Activated CD4-positive, alpha-beta memory T cell treated with anti-CD3 and anti-CD28 coated beads, Interleukin-2, amount 10 ng/mL, durations not matched to agents 7 days and 5 days (primary cell): ENCODE measurements around the gene ASPRV1. TPM values are rescaled to one million over a fixed set of nuclear protein-coding genes. Genes with fewer than 3 reads are reported as not detected.
A peak's percentile ranks its signal among the peaks of the same experiment; 100 is the strongest.
"Not testable (repeated sequence)": the region's sequence is repeated elsewhere in the genome, so short reads cannot be mapped to it uniquely, and the experiment has no call there.

Experiments
- CTCF ChIA-PET: fragments of 350-600 bp; sonication (Branson Sonifier 250); formaldehyde crosslinking; loops from one replicate; lab custom pipeline; 2021; ENCODE audit warnings: antibody characterized with exemption, inconsistent platforms; lab: Charles Lee
- POLR2A ChIA-PET: fragments of 350-600 bp; sonication (Branson Sonifier 250); formaldehyde crosslinking; loops from one replicate; lab custom pipeline; 2021; ENCODE audit warnings: antibody characterized with exemption; lab: Charles Lee
- DNase-seq: peaks from one replicate; pipeline ENCODE4 v3.0.0-alpha.2; 2020
- H3K27ac Mint-ChIP-seq: one replicate; pipeline ENCODE4 v1.8.0; 2021; ENCODE audit warnings: mild to moderate bottlenecking, mixed read lengths
- H3K27me3 Mint-ChIP-seq: one replicate; pipeline ENCODE4 v1.8.0; 2021; ENCODE audit warnings: mixed read lengths
- H3K36me3 Mint-ChIP-seq: one replicate; pipeline ENCODE4 v1.8.0; 2021; ENCODE audit warnings: low read depth, mixed read lengths
- H3K4me1 Mint-ChIP-seq: one replicate; pipeline ENCODE4 v1.8.0; 2021; ENCODE audit warnings: mixed read lengths
- H3K4me3 Mint-ChIP-seq: one replicate; pipeline ENCODE4 v1.8.0; 2021; ENCODE audit warnings: mild to moderate bottlenecking, mixed read lengths
- H3K9me3 Mint-ChIP-seq: one replicate; pipeline ENCODE4 v1.8.0; 2021; ENCODE audit warnings: mixed read lengths
- total RNA-seq, 2 experiments: library from RNA; stranded (reverse); gene quantifications; one replicate each; pipeline ENCODE4 v1.2.3, GENCODE V29; 2021

The ASPRV1 gene
- total RNA-seq, 2 experiments from 2014 or later = 0.98 TPM

- DNase-seq, H3K27ac Mint-ChIP-seq, POLR2A ChIA-PET, H3K4me3 Mint-ChIP-seq, H3K36me3 Mint-ChIP-seq, H3K9me3 Mint-ChIP-seq: not testable (repeated sequence)
- H3K4me1 Mint-ChIP-seq = peaks cover 33% of the 10 kb centered on the region
- peaks cover 14% of the 10 kb centered on the region for H3K27me3 Mint-ChIP-seq
- CTCF ChIA-PET = interaction anchor here (2.1 kb wide), 1 partner anchor 91 kb away, joined by 4 read pairs; no protein-coding TSS in a partner anchor
Measured at GRCh38 chr2:69950671-69951070, 10.8 kb downstream of the ASPRV1 start.

- Mint-ChIP-seq H3K4me1 (peaks cover 37% of the 10 kb centered on the region), H3K27ac (no peak overlapping the region), H3K36me3 (peaks cover 7% of the 10 kb centered on the region), H3K4me3 (no peak overlapping the region), H3K27me3 (peaks cover 10% of the 10 kb centered on the region), H3K9me3 (no peaks in the 10 kb centered on the region)
- POLR2A ChIA-PET = interaction anchor here (1.2 kb wide), 1 partner anchor 36 kb away, joined by 4 read pairs; the partner anchor contains the start of gene MXD1
- no peak for DNase-seq
- CTCF ChIA-PET = no interaction called here
Measured at GRCh38 chr2:69950241-69950640, 11.2 kb downstream of the ASPRV1 start.

- H3K4me3 Mint-ChIP-seq = no peak overlapping the region
- peaks cover 15% of the 10 kb centered on the region for H3K36me3 Mint-ChIP-seq
- H3K9me3 Mint-ChIP-seq = no peaks in the 10 kb centered on the region
- H3K27me3 Mint-ChIP-seq = peaks cover 4% of the 10 kb centered on the region
- peaks cover 46% of the 10 kb centered on the region for H3K4me1 Mint-ChIP-seq
- H3K27ac Mint-ChIP-seq = no peak overlapping the region
- CTCF ChIA-PET = no interaction called here
- POLR2A ChIA-PET = interaction anchor here (1.2 kb wide), 3 partner anchors 15 to 95 kb away, joined by 3 to 4 read pairs (median 4); partner anchors contain the start of gene MXD1
- DNase-seq = no peak
Measured at GRCh38 chr2:69948963-69949645, 12.3 kb downstream of the ASPRV1 start.

- Mint-ChIP-seq H3K27me3 (peaks cover 4% of the 10 kb centered on the region), H3K27ac (peak overlapping the region; percentile 31), H3K9me3 (no peaks in the 10 kb centered on the region), H3K4me1 (peaks cover 51% of the 10 kb centered on the region), H3K36me3 (peaks cover 23% of the 10 kb centered on the region), H3K4me3 (no peak overlapping the region)
- no peak for DNase-seq
- CTCF ChIA-PET = no interaction called here
- POLR2A ChIA-PET = interaction anchor here (1.2 to 7.0 kb wide), 4 partner anchors 16 to 120 kb away, joined by 3 to 83 read pairs (median 14); partner anchors contain the start of gene MXD1
Measured at GRCh38 chr2:69948032-69948962, 13.1 kb downstream of the ASPRV1 start.

GRCh38 chr2:69947325-69947931, 14.0 kb downstream of the ASPRV1 start:
- peak overlapping the region; percentile 94 for H3K27ac Mint-ChIP-seq
- POLR2A ChIA-PET = interaction anchor here (0.6 to 7.0 kb wide), 19 partner anchors 9 to 346 kb away, joined by 3 to 83 read pairs (median 5); partner anchors contain the start of genes MXD1 and SNRPG
- H3K4me3 Mint-ChIP-seq = no peak overlapping the region
- DNase-seq = no peak
- H3K4me1 Mint-ChIP-seq = peaks cover 50% of the 10 kb centered on the region
- peaks cover 29% of the 10 kb centered on the region for H3K36me3 Mint-ChIP-seq
- H3K9me3 Mint-ChIP-seq = no peaks in the 10 kb centered on the region
- H3K27me3 Mint-ChIP-seq = peaks cover 2% of the 10 kb centered on the region
- CTCF ChIA-PET = interaction anchor here (1.1 to 2.7 kb wide), 4 partner anchors 31 to 96 kb away, joined by 3 to 17 read pairs (median 8); partner anchors contain the start of gene MXD1

- peak overlapping the region; percentile 12 for H3K4me3 Mint-ChIP-seq
- ChIA-PET POLR2A (interaction anchor here (0.6 to 7.0 kb wide), 28 partner anchors 9 to 347 kb away, joined by 3 to 83 read pairs (median 4); partner anchors contain the start of genes C2orf42, MXD1 and SNRPG), CTCF (interaction anchor here (0.5 to 2.7 kb wide), 12 partner anchors 13 to 509 kb away, joined by 3 to 17 read pairs (median 3); partner anchors contain the start of genes MXD1 and NFU1)
- H3K27me3 Mint-ChIP-seq = peaks cover 2% of the 10 kb centered on the region
- peaks cover 37% of the 10 kb centered on the region for H3K36me3 Mint-ChIP-seq
- peak overlapping the region; percentile 94 for H3K27ac Mint-ChIP-seq
- DNase-seq = peak; percentile 80
- peaks cover 56% of the 10 kb centered on the region for H3K4me1 Mint-ChIP-seq
- H3K9me3 Mint-ChIP-seq = no peaks in the 10 kb centered on the region
Measured at GRCh38 chr2:69946351-69947324, 14.8 kb downstream of the ASPRV1 start.

GRCh38 chr2:69945941-69946340, 15.5 kb downstream of the ASPRV1 start:
- ChIA-PET CTCF (interaction anchor here (0.5 to 2.7 kb wide), 11 partner anchors 12 to 509 kb away, joined by 3 to 17 read pairs (median 3); partner anchors contain the start of genes MXD1 and NFU1), POLR2A (interaction anchor here (0.6 to 7.0 kb wide), 28 partner anchors 8 to 309 kb away, joined by 3 to 83 read pairs (median 4); partner anchors contain the start of genes C2orf42 and MXD1)
- Mint-ChIP-seq H3K27ac (peak overlapping the region; percentile 94), H3K27me3 (peaks cover 2% of the 10 kb centered on the region), H3K36me3 (peaks cover 44% of the 10 kb centered on the region), H3K4me3 (peak overlapping the region; percentile 25), H3K9me3 (no peaks in the 10 kb centered on the region), H3K4me1 (peaks cover 56% of the 10 kb centered on the region)
- DNase-seq = no peak

GRCh38 chr2:69945441-69945840, 16.0 kb downstream of the ASPRV1 start:
- H3K9me3 Mint-ChIP-seq = no peaks in the 10 kb centered on the region
- H3K27ac Mint-ChIP-seq = peak overlapping the region; percentile 94
- DNase-seq = peak; percentile 31
- H3K36me3 Mint-ChIP-seq = peaks cover 49% of the 10 kb centered on the region
- CTCF ChIA-PET = interaction anchor here (1.1 to 2.7 kb wide), 5 partner anchors 13 to 508 kb away, joined by 4 to 17 read pairs (median 7); partner anchors contain the start of genes MXD1 and NFU1
- POLR2A ChIA-PET = interaction anchor here (0.6 to 7.0 kb wide), 15 partner anchors 10 to 309 kb away, joined by 3 to 83 read pairs (median 4); partner anchors contain the start of genes C2orf42 and MXD1
- H3K4me1 Mint-ChIP-seq = peaks cover 58% of the 10 kb centered on the region
- peaks cover 2% of the 10 kb centered on the region for H3K27me3 Mint-ChIP-seq
- H3K4me3 Mint-ChIP-seq = peak overlapping the region; percentile 25

- peak overlapping the region; percentile 30 for H3K27ac Mint-ChIP-seq
- no peak for DNase-seq
- no peaks in the 10 kb centered on the region for H3K9me3 Mint-ChIP-seq
- ChIA-PET CTCF (interaction anchor here (1.1 to 2.7 kb wide), 3 partner anchors 99 to 507 kb away, joined by 5 to 17 read pairs (median 7); partner anchors contain the start of gene NFU1), POLR2A (interaction anchor here (0.9 to 7.0 kb wide), 8 partner anchors 9 to 144 kb away, joined by 3 to 83 read pairs (median 10); partner anchors contain the start of gene MXD1)
- no peaks in the 10 kb centered on the region for H3K27me3 Mint-ChIP-seq
- peaks cover 56% of the 10 kb centered on the region for H3K36me3 Mint-ChIP-seq
- no peak overlapping the region for H3K4me3 Mint-ChIP-seq
- H3K4me1 Mint-ChIP-seq = peaks cover 58% of the 10 kb centered on the region
Measured at GRCh38 chr2:69944756-69945155, 16.7 kb downstream of the ASPRV1 start.

- POLR2A ChIA-PET = interaction anchor here (0.7 to 7.0 kb wide), 4 partner anchors 9 to 99 kb away, joined by 3 to 83 read pairs (median 6); partner anchors contain the start of gene MXD1
- peaks cover 57% of the 10 kb centered on the region for H3K4me1 Mint-ChIP-seq
- no peaks in the 10 kb centered on the region for H3K9me3 Mint-ChIP-seq
- no peak overlapping the region for H3K4me3 Mint-ChIP-seq
- peak overlapping the region; percentile 30 for H3K27ac Mint-ChIP-seq
- CTCF ChIA-PET = no interaction called here
- H3K36me3 Mint-ChIP-seq = peaks cover 64% of the 10 kb centered on the region
- H3K27me3 Mint-ChIP-seq = no peaks in the 10 kb centered on the region
- no peak for DNase-seq
Measured at GRCh38 chr2:69943843-69944525, 17.4 kb downstream of the ASPRV1 start.
